ENCODE results near the gene AFAP1. TPM values are rescaled to one million over a fixed set of nuclear protein-coding genes. Genes with fewer than 3 reads are reported as not detected.
A peak's percentile ranks its signal among the peaks of the same experiment; 100 is the strongest.

Gene AFAP1
- total RNA-seq, 4 donors from 2014 or later = 4.4 to 16.6 (median 10.7) TPM

DNA sequence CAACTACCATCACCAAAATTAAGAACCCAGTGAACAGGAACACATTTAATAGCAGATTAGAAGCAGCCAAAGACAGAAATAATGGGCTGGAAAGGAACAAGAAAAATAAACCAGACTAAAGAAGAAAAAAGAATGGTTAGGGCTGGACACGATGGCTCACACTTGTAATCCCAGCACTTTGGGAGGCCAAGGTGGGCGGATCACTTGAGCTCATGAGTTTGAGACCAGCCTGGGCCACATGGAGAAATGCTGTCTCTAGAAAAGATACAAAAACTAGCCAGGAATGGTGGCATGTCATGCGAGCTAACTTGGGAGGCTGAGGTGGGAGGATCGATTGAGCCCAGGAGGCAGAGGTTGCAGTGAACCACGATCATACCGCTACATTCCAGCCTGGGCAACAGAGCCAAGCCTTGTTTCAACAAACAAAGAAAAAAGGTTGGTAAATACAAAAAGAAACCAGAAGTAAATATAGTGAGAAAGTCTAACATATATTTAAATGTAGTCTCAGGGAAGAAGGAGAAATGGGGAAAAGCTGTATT, 102.0 kb downstream of the AFAP1 start:
- Histone ChIP-seq H3K36me3 (peaks cover 0 to 57% (median 0%) of the 10 kb centered on the region in 3 donors), H3K27ac (no peak overlapping the region), H3K9me3 (no peaks in the 10 kb centered on the region), H3K4me1 (peaks cover 0 to 20% (median 8%) of the 10 kb centered on the region in 3 donors), H3K4me3 (no peak overlapping the region), H3K27me3 (no peaks in the 10 kb centered on the region)
- TF ChIP-seq POLR2A (IDR thresholded peaks at IDR 0.05) = no peak
- TF ChIP-seq, protein P1, sequence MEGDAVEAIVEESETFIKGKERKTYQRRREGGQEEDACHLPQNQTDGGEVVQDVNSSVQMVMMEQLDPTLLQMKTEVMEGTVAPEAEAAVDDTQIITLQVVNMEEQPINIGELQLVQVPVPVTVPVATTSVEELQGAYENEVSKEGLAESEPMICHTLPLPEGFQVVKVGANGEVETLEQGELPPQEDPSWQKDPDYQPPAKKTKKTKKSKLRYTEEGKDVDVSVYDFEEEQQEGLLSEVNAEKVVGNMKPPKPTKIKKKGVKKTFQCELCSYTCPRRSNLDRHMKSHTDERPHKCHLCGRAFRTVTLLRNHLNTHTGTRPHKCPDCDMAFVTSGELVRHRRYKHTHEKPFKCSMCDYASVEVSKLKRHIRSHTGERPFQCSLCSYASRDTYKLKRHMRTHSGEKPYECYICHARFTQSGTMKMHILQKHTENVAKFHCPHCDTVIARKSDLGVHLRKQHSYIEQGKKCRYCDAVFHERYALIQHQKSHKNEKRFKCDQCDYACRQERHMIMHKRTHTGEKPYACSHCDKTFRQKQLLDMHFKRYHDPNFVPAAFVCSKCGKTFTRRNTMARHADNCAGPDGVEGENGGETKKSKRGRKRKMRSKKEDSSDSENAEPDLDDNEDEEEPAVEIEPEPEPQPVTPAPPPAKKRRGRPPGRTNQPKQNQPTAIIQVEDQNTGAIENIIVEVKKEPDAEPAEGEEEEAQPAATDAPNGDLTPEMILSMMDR (IDR thresholded peaks at IDR 0.05) = no peak
- 87 to 94% methylated on average over 6 of the region's 6 CpGs for WGBS, 2 donors
- intact Hi-C loops (cut with DNase I) = no loop called here
- no peak for DNase-seq

DNA sequence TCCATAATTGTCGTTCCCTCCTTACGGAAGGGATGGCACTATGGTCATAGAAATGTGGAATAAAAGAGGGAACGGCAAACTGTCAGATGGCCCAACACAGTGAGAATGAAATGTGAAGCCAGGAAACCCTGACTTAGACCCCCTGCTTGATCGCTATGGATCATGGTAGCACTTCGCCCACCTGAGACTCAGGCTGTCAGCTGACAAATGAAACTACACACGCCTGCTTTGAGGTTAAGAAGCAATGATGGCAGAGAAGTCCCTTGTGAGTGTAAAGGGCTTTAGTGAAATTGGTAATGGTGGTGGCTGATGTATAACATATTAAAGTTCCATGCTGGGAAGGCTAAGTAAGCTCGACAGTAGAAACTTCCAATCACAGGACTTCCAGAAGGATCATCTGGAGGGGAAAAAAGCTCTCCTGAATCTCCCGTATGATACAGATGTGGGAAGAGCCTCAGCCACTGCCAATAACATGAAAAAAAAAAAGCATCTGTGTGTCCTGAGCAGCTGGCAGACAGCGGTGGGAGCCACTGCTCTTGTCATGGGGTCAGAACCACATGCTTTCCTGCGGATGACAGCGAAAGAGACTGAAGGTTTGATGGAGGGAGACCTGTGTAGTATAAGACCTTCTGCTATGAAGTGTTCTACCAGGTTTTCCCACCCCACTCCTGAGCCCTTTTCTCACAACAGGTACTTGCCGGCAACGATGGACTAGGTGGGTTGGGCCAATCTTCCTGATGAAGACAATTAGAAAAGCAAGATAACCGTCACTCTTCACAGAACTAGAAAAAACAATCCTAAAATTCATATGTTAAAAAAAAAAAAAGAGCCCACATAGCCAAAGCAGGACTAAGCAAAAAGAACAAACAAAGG, 107.6 kb downstream of the AFAP1 start:
- H3K4me3 ChIP-seq = no peak overlapping the region
- intact Hi-C loops (cut with DNase I) = no loop called here
- 77 to 85% methylated on average over 14 of the region's 14 CpGs for WGBS, 2 donors

GRCh38 chr4:7831330-7831729, 108.3 kb downstream of the AFAP1 start:
- Histone ChIP-seq H3K27ac (peak overlapping the region; percentile 42 to 86 (median 64)), H3K9me3 (no peaks in the 10 kb centered on the region), H3K4me3 (no peak overlapping the region), H3K27me3 (no peaks in the 10 kb centered on the region), H3K36me3 (peaks cover 0 to 62% (median 0%) of the 10 kb centered on the region in 3 donors), H3K4me1 (peaks cover 0 to 41% (median 3%) of the 10 kb centered on the region in 3 donors)
- TF ChIP-seq, protein P1 (IDR thresholded peaks at IDR 0.05) = no peak
- no peak for TF ChIP-seq POLR2A (IDR thresholded peaks at IDR 0.05)
- WGBS, 2 donors = 51 to 56% methylated on average over 6 to 7 of the region's 7 CpGs
- intact Hi-C loops (cut with DNase I) = no loop called here
- DNase-seq = no peak

More for the DNA sequence above, 107.6 kb downstream of the AFAP1 start:
- Histone ChIP-seq H3K9me3 (no peaks in the 10 kb centered on the region), H3K27me3 (no peaks in the 10 kb centered on the region), H3K36me3 (peaks cover 0 to 62% (median 0%) of the 10 kb centered on the region in 3 donors), H3K4me1 (peaks cover 0 to 41% (median 3%) of the 10 kb centered on the region in 3 donors), H3K27ac (peak overlapping the region in 3 of 4 donors; percentile 53 to 86 (median 74))
- TF ChIP-seq POLR2A (IDR thresholded peaks at IDR 0.05) = no peak
- TF ChIP-seq, protein P1 (IDR thresholded peaks at IDR 0.05) = no peak
- DNase-seq = no peak

DNA sequence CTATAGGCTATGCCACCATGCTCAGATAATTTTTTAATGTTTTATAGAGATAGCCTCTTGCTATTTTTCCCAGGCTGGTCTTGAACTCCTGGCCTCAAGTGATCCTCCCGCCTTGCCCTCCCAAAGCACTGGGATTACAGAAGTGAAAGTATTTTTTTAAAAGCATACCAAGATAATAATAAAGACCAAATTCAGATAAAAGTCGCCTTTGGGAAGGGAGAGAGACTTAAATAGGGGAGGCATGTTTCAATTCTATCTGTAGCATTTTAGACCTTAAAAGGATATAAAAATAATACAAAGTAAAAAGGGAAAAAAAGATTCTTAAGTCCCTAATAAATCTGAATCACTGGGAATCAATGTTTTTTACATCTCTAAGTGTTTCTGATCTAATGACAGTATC, 108.9 kb downstream of the AFAP1 start:
- TF ChIP-seq POLR2A (IDR thresholded peaks at IDR 0.05) = no peak
- TF ChIP-seq, protein P1 (IDR thresholded peaks at IDR 0.05) = no peak
- H3K9me3 ChIP-seq = no peaks in the 10 kb centered on the region
- H3K27me3 ChIP-seq = no peaks in the 10 kb centered on the region
- peak overlapping the region in 3 of 4 donors; percentile 42 to 86 (median 74) for H3K27ac ChIP-seq
- peaks cover 0 to 64% (median 0%) of the 10 kb centered on the region in 3 donors for H3K36me3 ChIP-seq
- intact Hi-C loops (cut with DNase I) = no loop called here
- no peak overlapping the region for H3K4me3 ChIP-seq
- WGBS, 2 donors = 77 to 93% methylated on average over 2 of the region's 2 CpGs
- peaks cover 0 to 41% (median 3%) of the 10 kb centered on the region in 3 donors for H3K4me1 ChIP-seq
- no peak for DNase-seq

Data from esophagus squamous epithelium (tissue), 5 donors.